Hematopoietic multipotent progenitor cell treated with erythropoietin and hydrocortisone succinate and interleukin-3 and kit ligand, for 17 days (in vitro differentiated cells): ENCODE results near the gene PDE4D.

Experiments
- DNase-seq: peaks from one replicate; pipeline ENCODE4 v3.0.0-alpha.2; 2015; ENCODE audit warnings: low spot score

The PDE4D gene

DNA sequence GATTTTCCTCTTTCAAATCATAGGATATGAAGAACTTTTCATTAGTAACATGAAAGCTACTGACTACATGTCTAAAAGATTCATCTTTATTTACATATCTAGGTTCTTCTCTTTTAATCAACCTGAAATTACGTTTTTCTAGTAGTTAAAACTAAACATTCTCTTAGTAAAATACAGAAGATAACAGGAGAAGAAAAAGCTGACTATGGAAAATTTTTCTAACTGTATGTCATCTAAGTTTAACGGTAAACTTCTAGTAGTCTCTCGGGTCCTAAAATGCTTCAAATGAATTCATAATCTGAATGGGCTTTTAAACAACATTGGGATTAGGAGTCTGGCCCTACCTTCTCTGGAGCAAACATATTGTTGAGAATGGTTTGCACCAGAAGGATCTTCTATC lies 151.9 kb downstream of the PDE4D start:
- DNase-seq, result no peak

- DNase-seq, result no peak
These were observed 155.5 kb downstream of the PDE4D start for GRCh38 chr5:59738024-59738423.

GRCh38 chr5:59732806-59733205 lies 160.7 kb downstream of the PDE4D start:
- DNase-seq, result no peak

GRCh38 chr5:59732301-59732700 lies 161.2 kb downstream of the PDE4D start:
- DNase-seq, result no peak

GRCh38 chr5:59731809-59732208 lies 161.7 kb downstream of the PDE4D start:
- DNase-seq, result no peak

- no peak for DNase-seq
These were observed 163.7 kb downstream of the PDE4D start for GRCh38 chr5:59729820-59730219.

DNA sequence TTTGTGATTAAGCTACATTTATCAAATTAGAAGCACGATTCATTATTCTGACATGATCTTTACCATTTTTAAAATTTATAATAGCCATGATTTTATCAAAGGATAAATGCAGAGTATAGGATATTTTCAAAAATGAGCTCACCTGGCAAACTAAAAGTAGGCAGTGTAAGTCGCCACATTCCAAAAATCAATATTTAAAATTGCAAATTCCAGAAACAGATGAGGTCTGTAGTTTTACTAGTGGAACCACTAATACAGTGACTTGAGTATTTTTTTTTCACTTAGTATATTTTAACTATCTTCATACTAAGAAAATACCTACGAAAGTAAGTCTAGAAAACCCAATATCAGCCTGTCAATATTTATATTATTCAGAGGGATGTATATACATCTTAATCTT lies 164.2 kb downstream of the PDE4D start:
- no peak for DNase-seq

- no peak for DNase-seq
These were observed 165.2 kb downstream of the PDE4D start for GRCh38 chr5:59728356-59728755.

- DNase-seq, result no peak
These were observed 166.3 kb downstream of the PDE4D start for GRCh38 chr5:59727186-59727585.

DNA sequence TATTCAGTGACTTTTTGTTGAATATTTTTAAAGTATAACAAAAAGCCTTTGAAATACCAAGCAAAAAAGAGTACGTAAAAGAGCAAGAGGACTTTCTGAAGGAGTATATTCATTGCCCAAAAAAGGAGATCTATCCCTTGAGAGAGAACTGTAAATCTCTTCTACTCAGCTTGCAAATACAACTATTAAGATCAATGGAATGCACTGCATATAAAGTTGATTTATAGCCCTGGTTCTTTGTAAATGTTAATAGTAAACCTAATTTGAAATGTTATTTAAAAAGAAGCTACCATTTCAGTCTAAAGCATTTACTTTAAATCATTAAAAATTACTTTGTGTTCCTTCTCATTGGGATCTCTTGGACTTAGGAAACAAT lies 168.1 kb downstream of the PDE4D start:
- no peak for DNase-seq

DNA sequence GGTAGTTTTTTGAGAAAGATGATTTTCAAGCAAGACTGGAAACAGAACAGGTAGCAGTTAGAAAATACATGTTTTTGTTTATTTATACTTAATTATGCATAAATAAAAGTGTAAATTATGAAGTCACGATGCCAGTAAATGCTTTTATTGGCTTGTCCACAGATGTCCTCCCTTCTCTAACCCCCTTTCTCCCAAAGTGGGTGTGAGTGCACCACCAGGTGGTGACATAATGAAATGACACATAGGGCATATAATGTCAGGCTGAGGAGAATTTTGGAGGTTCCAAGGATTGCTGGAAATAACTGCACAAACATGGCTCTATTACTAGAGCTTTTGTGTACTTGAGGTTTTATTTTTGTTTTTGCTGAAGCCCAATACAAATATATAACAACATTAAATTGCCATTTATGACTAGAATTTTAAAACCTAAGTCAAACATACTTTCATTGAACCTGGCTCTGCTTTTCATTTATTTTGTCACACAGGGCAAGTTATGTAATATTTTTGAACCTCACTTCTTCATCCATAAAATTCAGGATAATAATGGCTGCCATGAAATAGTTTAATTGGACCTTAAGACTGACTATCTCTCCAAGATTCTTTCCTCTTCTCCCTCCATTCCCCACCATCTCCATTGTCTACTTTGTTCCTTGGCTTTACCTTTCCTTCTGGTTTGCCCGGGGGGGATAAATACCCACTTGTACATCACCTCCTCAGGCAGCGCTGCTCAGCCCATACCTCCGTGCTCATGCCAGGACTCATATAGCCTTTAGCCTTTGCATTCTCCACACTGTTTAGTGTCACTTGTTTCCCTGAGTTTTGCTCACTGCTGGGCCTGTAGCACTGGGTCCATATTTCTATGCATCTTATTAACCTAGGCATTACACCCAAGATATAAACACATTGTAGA lies 168.8 kb downstream of the PDE4D start:
- no peak for DNase-seq

DNA sequence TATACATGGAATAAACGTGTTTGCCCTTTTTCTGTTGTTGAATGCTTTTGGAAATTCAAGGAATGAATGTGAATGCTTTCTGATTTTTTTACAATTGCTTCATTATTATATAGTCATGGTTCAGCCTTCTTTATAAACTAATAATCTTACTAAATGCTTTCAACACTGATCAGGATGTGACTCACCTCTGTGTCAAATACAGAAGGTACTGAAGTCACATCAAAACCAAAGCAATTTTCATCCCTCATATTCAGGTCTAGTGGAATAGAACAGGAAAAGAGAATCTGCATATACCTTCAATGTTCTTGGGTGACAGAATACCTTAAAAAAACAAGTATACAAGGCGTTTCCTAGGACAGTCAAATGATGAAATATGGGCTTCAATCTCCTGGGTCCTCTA lies 170.7 kb downstream of the PDE4D start:
- DNase-seq, result no peak

GRCh38 chr5:59721741-59722140 lies 171.8 kb downstream of the PDE4D start:
- DNase-seq, result no peak

GRCh38 chr5:59720063-59720462 lies 173.5 kb downstream of the PDE4D start:
- DNase-seq, result no peak

DNA sequence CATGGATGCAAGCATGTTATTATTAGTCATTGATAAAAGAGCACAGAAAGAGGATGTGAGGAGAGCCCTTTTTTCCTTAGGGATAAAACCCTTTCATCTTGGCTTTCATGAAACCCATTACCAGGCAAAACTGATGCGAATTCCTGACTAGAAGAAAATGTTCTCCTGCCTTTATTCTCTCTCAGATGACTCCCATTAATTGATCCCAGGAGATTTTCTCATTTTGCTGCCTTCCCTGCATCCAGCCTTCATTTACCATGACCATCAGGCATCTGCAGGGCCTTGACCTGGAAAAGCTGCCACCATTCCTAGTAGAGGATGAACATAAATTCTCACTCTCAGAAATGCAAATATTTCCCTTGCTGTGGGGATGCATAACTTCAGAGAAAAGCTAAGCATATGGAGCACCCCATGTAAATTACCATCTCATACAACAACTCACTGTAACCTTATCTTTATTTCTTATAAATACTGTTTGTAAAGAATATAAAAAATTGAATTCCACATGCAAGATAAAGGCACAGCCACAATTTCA lies 176.5 kb downstream of the PDE4D start:
- no peak for DNase-seq

DNA sequence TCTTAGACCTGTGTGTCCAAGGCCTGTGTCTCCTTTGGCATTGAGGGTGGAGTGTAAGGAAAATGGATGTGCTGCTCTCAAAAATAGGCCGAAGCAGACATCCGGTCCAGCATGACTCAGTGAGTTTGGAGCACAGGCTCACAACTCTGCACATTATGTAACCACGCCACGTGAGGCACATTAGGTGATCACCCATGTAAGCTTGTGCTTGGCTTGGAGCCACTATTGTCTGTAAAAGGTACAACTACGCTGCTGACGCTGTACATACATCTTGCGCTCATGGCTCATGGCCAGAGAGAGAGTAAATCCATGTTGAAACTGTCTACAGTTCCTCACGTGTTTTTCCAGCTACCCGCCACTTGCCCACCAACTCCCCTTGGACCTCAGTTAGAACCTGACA lies 177.5 kb downstream of the PDE4D start:
- no peak for DNase-seq

- DNase-seq, result no peak
These were observed 178.3 kb downstream of the PDE4D start for GRCh38 chr5:59715228-59715627.

- DNase-seq, result no peak
These were observed 180.1 kb downstream of the PDE4D start for GRCh38 chr5:59713498-59713844.

GRCh38 chr5:59712836-59713497 lies 180.6 kb downstream of the PDE4D start:
- no peak for DNase-seq

GRCh38 chr5:59711310-59711709 lies 182.2 kb downstream of the PDE4D start:
- no peak for DNase-seq

DNA sequence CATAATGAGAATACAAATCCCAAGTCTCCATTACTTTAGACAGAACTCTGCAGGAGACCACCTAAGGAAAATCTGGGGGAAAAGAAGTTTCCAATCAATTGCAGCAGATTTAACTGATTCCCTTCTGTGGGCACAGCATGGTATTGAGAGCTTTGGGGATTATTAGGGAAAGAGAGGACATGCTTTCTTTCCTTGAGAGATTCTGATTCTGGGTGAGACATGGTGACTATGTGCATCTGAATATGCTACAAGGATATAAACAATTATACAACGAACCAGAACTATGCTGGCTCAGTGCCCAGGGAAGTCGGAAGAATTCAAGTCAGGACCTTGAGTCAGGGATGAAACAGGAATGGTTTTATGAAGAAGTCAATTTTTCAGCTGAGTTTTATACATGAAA lies 183.7 kb downstream of the PDE4D start:
- DNase-seq, result no peak

DNA sequence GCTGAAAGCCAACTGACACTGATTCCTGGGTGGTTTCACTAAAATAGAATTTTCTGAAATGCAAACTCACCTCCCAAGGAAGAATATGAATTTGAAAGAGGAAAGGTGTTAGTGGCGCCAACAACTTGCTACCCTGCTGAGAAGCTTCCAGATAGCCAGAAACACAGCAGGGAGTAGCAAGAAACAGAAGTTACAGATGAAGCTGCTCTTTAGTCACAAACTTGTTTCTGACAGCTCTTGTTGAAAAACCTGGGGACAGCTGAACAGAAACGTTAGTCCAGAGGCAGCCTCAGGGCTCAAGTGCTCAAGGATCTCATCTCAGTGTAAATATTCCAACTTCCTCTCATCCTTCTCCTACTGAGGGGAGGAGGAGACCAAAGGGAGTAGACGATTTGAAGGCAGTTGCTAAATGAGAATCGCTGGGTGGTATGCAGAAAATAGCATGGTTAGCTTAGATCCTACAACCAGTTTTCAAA lies 184.1 kb downstream of the PDE4D start:
- no peak for DNase-seq

- no peak for DNase-seq
These were observed 188.6 kb downstream of the PDE4D start for GRCh38 chr5:59704936-59705335.
